GM23338 (cell line): ENCODE results near the gene STON2. TPM values are rescaled to one million over a fixed set of nuclear protein-coding genes. Genes with fewer than 3 reads are reported as not detected.

Experiments
- ATAC-seq: fragments of 200-7000 bp; cut with Tn5 transposase; 3 replicates; pipeline ENCODE4 v1.9.1; 2020
- DNase-seq: peaks from one replicate; pipeline ENCODE4 v3.0.0-alpha.2; 2015; ENCODE audit warnings: low spot score
- H2AFZ ChIP-seq: fragments of 200-600 bp; sonication (generic); 2 replicates; pipeline ENCODE4 v1.8.0; 2016; ENCODE audit warnings: antibody characterized with exemption, mild to moderate bottlenecking, moderate library complexity
- H3F3A ChIP-seq: fragments of 200-600 bp; sonication (generic); replicated peaks from 2 replicates; pipeline ENCODE4 v1.8.0; 2017; ENCODE audit warnings: antibody characterized with exemption, mixed run types, low read depth
- H3K27ac ChIP-seq: fragments of 200-600 bp; sonication (generic); 2 replicates; pipeline ENCODE4 v1.6.1; 2016; ENCODE audit warnings: low read depth
- H3K27me3 ChIP-seq: fragments of 200-600 bp; sonication (generic); 2 replicates; pipeline ENCODE4 v1.8.0; 2016; ENCODE audit warnings: mild to moderate bottlenecking, mixed run types, moderate library complexity; ENCODE audit not compliant: insufficient read depth
- H3K36me3 ChIP-seq: fragments of 200-600 bp; sonication (generic); 2 replicates; pipeline ENCODE4 v1.8.0; 2016; ENCODE audit warnings: mild to moderate bottlenecking; ENCODE audit not compliant: insufficient read depth
- H3K4me1 ChIP-seq: fragments of 200-600 bp; sonication (generic); 2 replicates; pipeline ENCODE4 v1.8.0; 2016; ENCODE audit warnings: mild to moderate bottlenecking, moderate library complexity; ENCODE audit not compliant: insufficient read depth
- H3K4me2 ChIP-seq: fragments of 200-600 bp; sonication (generic); 2 replicates; pipeline ENCODE4 v1.7.1; 2017; ENCODE audit warnings: mixed run types
- H3K4me3 ChIP-seq: fragments of 200-600 bp; sonication (generic); 2 replicates; pipeline ENCODE4 v1.6.1; 2016; ENCODE audit warnings: mixed run types
- H3K79me2 ChIP-seq: fragments of 200-600 bp; sonication (generic); replicated peaks from 2 replicates; pipeline ENCODE4 v1.8.0; 2017; ENCODE audit warnings: mild to moderate bottlenecking; ENCODE audit not compliant: insufficient read depth
- H3K9me2 ChIP-seq: fragments of 200-600 bp; sonication (generic); 2 replicates; pipeline ENCODE4 v1.8.0; 2017; ENCODE audit not compliant: insufficient read depth
- H4K20me1 ChIP-seq: fragments of 200-600 bp; sonication (generic); replicated peaks from 2 replicates; pipeline ENCODE4 v1.8.0; 2017; ENCODE audit warnings: mild to moderate bottlenecking; ENCODE audit not compliant: insufficient read depth
- H3K27ac Mint-ChIP-seq: 2 replicates; pipeline ENCODE4 v1.8.0; 2020; ENCODE audit warnings: inconsistent platforms, mild to moderate bottlenecking, moderate library complexity, mixed read lengths
- H3K27me3 Mint-ChIP-seq: 3 replicates; pipeline ENCODE4 v1.8.0; 2022; ENCODE audit warnings: low read depth, mild to moderate bottlenecking, moderate library complexity, mixed read lengths, inconsistent platforms; ENCODE audit not compliant: insufficient read depth, poor library complexity
- H3K36me3 Mint-ChIP-seq: 3 replicates; pipeline ENCODE4 v1.8.0; 2021; ENCODE audit warnings: low read depth, mild to moderate bottlenecking, inconsistent platforms, moderate library complexity, mixed read lengths
- H3K4me1 Mint-ChIP-seq: 3 replicates; pipeline ENCODE4 v1.8.0; 2020; ENCODE audit warnings: mild to moderate bottlenecking, inconsistent platforms, mixed read lengths
- H3K4me3 Mint-ChIP-seq: 3 replicates; pipeline ENCODE4 v1.8.0; 2021; ENCODE audit warnings: moderate library complexity, mild to moderate bottlenecking, inconsistent platforms, mixed read lengths
- H3K9me3 Mint-ChIP-seq: 3 replicates; pipeline ENCODE4 v1.8.0; 2020; ENCODE audit warnings: moderate library complexity, mild to moderate bottlenecking, inconsistent platforms, mixed read lengths
- EZH2 ChIP-seq: fragments of 200-600 bp; sonication (generic); IDR thresholded peaks from one replicate; pipeline ENCODE4 v1.8.0; 2017; ENCODE audit warnings: antibody characterized with exemption, mild to moderate bottlenecking, low read depth; ENCODE audit not compliant: unreplicated experiment
- EZH2phosphoT487 ChIP-seq: fragments of 200-600 bp; sonication (generic); IDR thresholded peaks from one replicate; pipeline ENCODE4 v1.8.1; 2018; ENCODE audit warnings: antibody characterized with exemption; ENCODE audit not compliant: unreplicated experiment
- JUNB ChIP-seq: IDR thresholded peaks from one replicate; pipeline ENCODE4 v1.6.1; 2016; ENCODE audit warnings: antibody characterized with exemption; ENCODE audit not compliant: unreplicated experiment
- NANOG ChIP-seq: IDR thresholded peaks from 2 replicates; pipeline ENCODE4 v1.6.1; 2016; ENCODE audit warnings: antibody characterized with exemption, borderline replicate concordance
- STAT1 ChIP-seq: IDR thresholded peaks from one replicate; pipeline ENCODE4 v1.6.1; 2016; ENCODE audit warnings: antibody characterized with exemption; ENCODE audit not compliant: unreplicated experiment
- ZNF114 ChIP-seq: fragments of 250-450 bp; sonication (Bioruptor Pico); IDR thresholded peaks from 2 replicates; pipeline ENCODE4 v1.5.0; 2020; ENCODE audit warnings: mild to moderate bottlenecking, moderate library complexity
- ZNF331 ChIP-seq: fragments of 250-450 bp; sonication (Bioruptor Pico); IDR thresholded peaks from 2 replicates; pipeline ENCODE4 v1.5.0; 2020; ENCODE audit warnings: low read depth, mild to moderate bottlenecking, moderate library complexity
- polyA plus RNA-seq: library from polyadenylated mRNA; unstranded; fragments of >200 nt; fragmentation: Nextera tagmentation; extraction: Ambion mirVana; gene quantifications from 2 replicates; pipeline ENCODE4 v1.2.1, GENCODE V29; 2016
- total RNA-seq: library from RNA; depleted of rRNA; stranded (reverse); fragments of >200 nt; shearing (Covaris generic); gene quantifications from 2 replicates; pipeline ENCODE4 v1.2.3, GENCODE V29; 2014
- TF ChIP-seq, protein P1 (sequence below), 2 experiments: fragments of 200-600 bp in 1 of 2; sonication (generic) in 1 of 2; conservative IDR thresholded peaks; 2 replicates each; pipeline versions ENCODE4 v1.5.1 to v1.6.1; 2016 to 2017; ENCODE audit warnings: antibody characterized with exemption in 2 of 2, low read depth in 2 of 2, mild to moderate bottlenecking in 2 of 2, moderate library complexity in 1 of 2
- TF ChIP-seq, protein P2 (sequence below): fragments of 250-450 bp; sonication (Bioruptor Pico); IDR thresholded peaks from 2 replicates; pipeline ENCODE4 v1.5.0; 2020; ENCODE audit warnings: mild to moderate bottlenecking, moderate library complexity

Gene STON2
- total and polyA plus RNA-seq, 2 experiments from 2014 or later: 8.2 to 71.0 TPM

DNA sequence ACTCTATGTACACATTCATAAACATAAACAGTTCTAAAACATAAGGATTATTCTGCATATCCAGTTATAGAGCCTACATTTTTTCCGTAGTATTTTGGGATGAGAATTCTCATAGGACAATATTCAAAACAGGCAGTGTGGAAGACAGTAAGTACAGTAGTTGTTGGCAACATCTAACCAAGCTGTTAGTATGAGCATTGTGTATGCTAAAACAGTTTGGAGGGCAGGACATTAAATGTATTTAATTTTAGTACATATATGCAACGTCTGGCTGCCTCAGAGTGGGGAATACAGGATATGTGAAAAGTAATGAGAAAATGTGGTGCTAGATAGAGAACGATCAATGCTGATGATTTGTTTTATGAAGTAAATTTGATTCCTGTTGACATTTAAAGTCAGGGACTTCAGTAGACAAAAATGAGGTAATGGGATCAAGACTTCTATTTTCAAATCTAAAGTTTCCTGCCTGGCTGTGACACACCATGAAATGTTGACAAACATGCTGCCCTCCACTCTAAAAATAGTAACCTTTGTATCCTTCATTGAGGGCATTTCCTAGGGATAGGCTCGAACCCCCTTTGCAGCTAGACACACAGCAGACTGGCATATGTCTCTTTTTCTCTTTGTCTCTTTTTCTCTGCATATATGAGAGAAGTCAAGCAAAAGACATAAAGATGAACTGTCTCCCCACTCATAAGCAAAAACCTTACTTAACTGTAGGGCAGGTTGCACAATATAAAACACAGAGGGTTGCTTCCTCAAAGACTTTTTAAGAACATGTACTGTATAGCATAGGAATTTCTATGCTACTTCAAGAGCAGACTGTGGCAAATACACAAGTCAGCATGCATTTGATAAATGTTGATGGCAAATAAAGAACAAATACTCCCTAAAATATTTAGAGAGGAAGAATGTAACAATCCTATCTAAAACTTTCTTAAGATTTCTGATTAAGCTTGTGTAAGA lies 103.9 kb downstream of the STON2 start:
- TF ChIP-seq, protein P1, sequence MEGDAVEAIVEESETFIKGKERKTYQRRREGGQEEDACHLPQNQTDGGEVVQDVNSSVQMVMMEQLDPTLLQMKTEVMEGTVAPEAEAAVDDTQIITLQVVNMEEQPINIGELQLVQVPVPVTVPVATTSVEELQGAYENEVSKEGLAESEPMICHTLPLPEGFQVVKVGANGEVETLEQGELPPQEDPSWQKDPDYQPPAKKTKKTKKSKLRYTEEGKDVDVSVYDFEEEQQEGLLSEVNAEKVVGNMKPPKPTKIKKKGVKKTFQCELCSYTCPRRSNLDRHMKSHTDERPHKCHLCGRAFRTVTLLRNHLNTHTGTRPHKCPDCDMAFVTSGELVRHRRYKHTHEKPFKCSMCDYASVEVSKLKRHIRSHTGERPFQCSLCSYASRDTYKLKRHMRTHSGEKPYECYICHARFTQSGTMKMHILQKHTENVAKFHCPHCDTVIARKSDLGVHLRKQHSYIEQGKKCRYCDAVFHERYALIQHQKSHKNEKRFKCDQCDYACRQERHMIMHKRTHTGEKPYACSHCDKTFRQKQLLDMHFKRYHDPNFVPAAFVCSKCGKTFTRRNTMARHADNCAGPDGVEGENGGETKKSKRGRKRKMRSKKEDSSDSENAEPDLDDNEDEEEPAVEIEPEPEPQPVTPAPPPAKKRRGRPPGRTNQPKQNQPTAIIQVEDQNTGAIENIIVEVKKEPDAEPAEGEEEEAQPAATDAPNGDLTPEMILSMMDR (conservative IDR thresholded peaks at IDR 0.05; ENCODE audit: low read depth in 2 of 2): no peak
- TF ChIP-seq STAT1: no peak
- TF ChIP-seq EZH2: no peak
- TF ChIP-seq ZNF114 (CRISPR knock-in tag): no peak
- no peak for TF ChIP-seq NANOG
- TF ChIP-seq, protein P2, sequence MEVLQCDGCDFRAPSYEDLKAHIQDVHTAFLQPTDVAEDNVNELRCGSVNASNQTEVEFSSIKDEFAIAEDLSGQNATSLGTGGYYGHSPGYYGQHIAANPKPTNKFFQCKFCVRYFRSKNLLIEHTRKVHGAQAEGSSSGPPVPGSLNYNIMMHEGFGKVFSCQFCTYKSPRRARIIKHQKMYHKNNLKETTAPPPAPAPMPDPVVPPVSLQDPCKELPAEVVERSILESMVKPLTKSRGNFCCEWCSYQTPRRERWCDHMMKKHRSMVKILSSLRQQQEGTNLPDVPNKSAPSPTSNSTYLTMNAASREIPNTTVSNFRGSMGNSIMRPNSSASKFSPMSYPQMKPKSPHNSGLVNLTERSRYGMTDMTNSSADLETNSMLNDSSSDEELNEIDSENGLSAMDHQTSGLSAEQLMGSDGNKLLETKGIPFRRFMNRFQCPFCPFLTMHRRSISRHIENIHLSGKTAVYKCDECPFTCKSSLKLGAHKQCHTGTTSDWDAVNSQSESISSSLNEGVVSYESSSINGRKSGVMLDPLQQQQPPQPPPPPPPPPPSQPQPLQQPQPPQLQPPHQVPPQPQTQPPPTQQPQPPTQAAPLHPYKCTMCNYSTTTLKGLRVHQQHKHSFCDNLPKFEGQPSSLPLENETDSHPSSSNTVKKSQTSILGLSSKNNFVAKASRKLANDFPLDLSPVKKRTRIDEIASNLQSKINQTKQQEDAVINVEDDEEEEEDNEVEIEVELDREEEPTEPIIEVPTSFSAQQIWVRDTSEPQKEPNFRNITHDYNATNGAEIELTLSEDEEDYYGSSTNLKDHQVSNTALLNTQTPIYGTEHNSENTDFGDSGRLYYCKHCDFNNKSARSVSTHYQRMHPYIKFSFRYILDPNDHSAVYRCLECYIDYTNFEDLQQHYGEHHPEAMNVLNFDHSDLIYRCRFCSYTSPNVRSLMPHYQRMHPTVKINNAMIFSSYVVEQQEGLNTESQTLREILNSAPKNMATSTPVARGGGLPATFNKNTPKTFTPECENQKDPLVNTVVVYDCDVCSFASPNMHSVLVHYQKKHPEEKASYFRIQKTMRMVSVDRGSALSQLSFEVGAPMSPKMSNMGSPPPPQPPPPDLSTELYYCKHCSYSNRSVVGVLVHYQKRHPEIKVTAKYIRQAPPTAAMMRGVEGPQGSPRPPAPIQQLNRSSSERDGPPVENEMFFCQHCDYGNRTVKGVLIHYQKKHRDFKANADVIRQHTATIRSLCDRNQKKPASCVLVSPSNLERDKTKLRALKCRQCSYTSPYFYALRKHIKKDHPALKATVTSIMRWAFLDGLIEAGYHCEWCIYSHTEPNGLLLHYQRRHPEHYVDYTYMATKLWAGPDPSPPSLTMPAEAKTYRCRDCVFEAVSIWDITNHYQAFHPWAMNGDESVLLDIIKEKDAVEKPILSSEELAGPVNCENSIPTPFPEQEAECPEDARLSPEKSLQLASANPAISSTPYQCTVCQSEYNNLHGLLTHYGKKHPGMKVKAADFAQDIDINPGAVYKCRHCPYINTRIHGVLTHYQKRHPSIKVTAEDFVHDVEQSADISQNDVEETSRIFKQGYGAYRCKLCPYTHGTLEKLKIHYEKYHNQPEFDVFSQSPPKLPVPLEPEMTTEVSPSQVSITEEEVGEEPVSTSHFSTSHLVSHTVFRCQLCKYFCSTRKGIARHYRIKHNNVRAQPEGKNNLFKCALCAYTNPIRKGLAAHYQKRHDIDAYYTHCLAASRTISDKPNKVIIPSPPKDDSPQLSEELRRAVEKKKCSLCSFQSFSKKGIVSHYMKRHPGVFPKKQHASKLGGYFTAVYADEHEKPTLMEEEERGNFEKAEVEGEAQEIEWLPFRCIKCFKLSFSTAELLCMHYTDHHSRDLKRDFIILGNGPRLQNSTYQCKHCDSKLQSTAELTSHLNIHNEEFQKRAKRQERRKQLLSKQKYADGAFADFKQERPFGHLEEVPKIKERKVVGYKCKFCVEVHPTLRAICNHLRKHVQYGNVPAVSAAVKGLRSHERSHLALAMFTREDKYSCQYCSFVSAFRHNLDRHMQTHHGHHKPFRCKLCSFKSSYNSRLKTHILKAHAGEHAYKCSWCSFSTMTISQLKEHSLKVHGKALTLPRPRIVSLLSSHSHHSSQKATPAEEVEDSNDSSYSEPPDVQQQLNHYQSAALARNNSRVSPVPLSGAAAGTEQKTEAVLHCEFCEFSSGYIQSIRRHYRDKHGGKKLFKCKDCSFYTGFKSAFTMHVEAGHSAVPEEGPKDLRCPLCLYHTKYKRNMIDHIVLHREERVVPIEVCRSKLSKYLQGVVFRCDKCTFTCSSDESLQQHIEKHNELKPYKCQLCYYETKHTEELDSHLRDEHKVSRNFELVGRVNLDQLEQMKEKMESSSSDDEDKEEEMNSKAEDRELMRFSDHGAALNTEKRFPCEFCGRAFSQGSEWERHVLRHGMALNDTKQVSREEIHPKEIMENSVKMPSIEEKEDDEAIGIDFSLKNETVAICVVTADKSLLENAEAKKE (CRISPR knock-in tag): no peak
- TF ChIP-seq ZNF331: no peak
- TF ChIP-seq EZH2phosphoT487: no peak
- TF ChIP-seq JUNB: no peak
- no peak overlapping the region for H2AFZ ChIP-seq

More for the DNA sequence above, 103.9 kb downstream of the STON2 start:
- Mint-ChIP-seq H3K9me3 (no peaks in the 10 kb centered on the region), H3K27me3 (no peaks in the 10 kb centered on the region), H3K36me3 (peaks cover 8% of the 10 kb centered on the region; the same call in 1 of the 3 replicates), H3K27ac (no peak overlapping the region), H3K4me1 (no peaks in the 10 kb centered on the region; the same call in 1 of the 3 replicates), H3K4me3 (no peak overlapping the region)
- no peaks in the 10 kb centered on the region for H3F3A ChIP-seq
- no peak for ATAC-seq
- H3K27me3 ChIP-seq: no peaks in the 10 kb centered on the region
- H4K20me1 ChIP-seq: no peaks in the 10 kb centered on the region; the same call in 1 of the 2 replicates
- H3K79me2 ChIP-seq: peaks cover 6% of the 10 kb centered on the region; the same call in 1 of the 2 replicates
- no peak overlapping the region for H3K4me2 ChIP-seq
- no peak overlapping the region for H3K27ac ChIP-seq
- no peak for DNase-seq
- H3K4me1 ChIP-seq: 0 out of 2 replicates have a peak, but pooled peaks cover 3% of the 10 kb centered on the region
- peaks cover 4% of the 10 kb centered on the region; the same call in 1 of the 2 replicates for H3K9me2 ChIP-seq
- no peak overlapping the region for H3K4me3 ChIP-seq
- no peaks in the 10 kb centered on the region for H3K36me3 ChIP-seq
